Measurements from ENCODE around the gene ANKH.

- TF ChIP-seq CTCF (conservative IDR thresholded peaks at IDR 0.05 in 1 of 2, IDR thresholded peaks at IDR 0.05 in 1 of 2; ENCODE audit: extremely low read depth in 1 of 2, insufficient read depth in 1 of 2, low read depth in 1 of 2, low read length in 2 of 2) (no peak), EZH2 (IDR thresholded peaks at IDR 0.05; ENCODE audit: borderline replicate concordance, low read length) (no peak)
Observed at GRCh38 chr5:14873093-14873492, 1.5 kb upstream of the ANKH start.
